ENCODE measurements around the gene DNLZ. TPM values are rescaled to one million over a fixed set of nuclear protein-coding genes. Genes with fewer than 3 reads are reported as not detected.

The DNLZ gene
- total RNA-seq, 4 donors from 2014 or later = 16.2 to 58.4 (median 23.1) TPM

GRCh38 chr9:136403915-136404800, 40.6 kb upstream of the DNLZ start:
- intact Hi-C loops (cut with DNase I) = loop anchor here (5.0 kb wide), 1 partner anchor 33 kb away; the partner anchor contains the start of gene INPP5E
- Histone ChIP-seq H3K9me3 (no peaks in the 10 kb centered on the region), H3K36me3 (peaks cover 8 to 21% of the 10 kb centered on the region in 2 donors), H3K27ac (no peak overlapping the region), H3K4me1 (peaks cover 10 to 11% of the 10 kb centered on the region in 2 donors), H3K27me3 (no peaks in the 10 kb centered on the region), H3K4me3 (replicated peaks in 1 of 3) (no peak overlapping the region)
- 89 to 93% methylated on average over 21 to 22 of the region's 32 CpGs for WGBS, 2 donors
- no peak for TF ChIP-seq POLR2A (IDR thresholded peaks at IDR 0.05)
- TF ChIP-seq CTCF (IDR thresholded peaks at IDR 0.05) = no peak
- no peak for DNase-seq

- H3K9me3 ChIP-seq = no peaks in the 10 kb centered on the region
- intact Hi-C loops (cut with DNase I) = loop anchor here (5.0 kb wide), 1 partner anchor 34 kb away; the partner anchor contains the start of gene INPP5E
- H3K27me3 ChIP-seq = no peaks in the 10 kb centered on the region
- TF ChIP-seq CTCF (IDR thresholded peaks at IDR 0.05) (no peak), POLR2A (IDR thresholded peaks at IDR 0.05) (no peak)
- H3K4me3 ChIP-seq (replicated peaks in 1 of 3) = no peak overlapping the region
- H3K36me3 ChIP-seq = peaks cover 8 to 21% of the 10 kb centered on the region in 2 donors
- peaks cover 14 to 17% of the 10 kb centered on the region in 2 donors for H3K4me1 ChIP-seq
- H3K27ac ChIP-seq = no peak overlapping the region
- DNase-seq = no peak
- 87 to 88% methylated on average over 4 to 5 of the region's 5 CpGs for WGBS, 2 donors
Observed at GRCh38 chr9:136403538-136403914, 40.0 kb upstream of the DNLZ start.

GRCh38 chr9:136402067-136402466, 38.5 kb upstream of the DNLZ start:
- no peak for TF ChIP-seq CTCF (IDR thresholded peaks at IDR 0.05)
- no peak for TF ChIP-seq POLR2A (IDR thresholded peaks at IDR 0.05)
- no peak for DNase-seq
- intact Hi-C loops (cut with DNase I) = loop anchor here (5.0 kb wide), 1 partner anchor 35 kb away; the partner anchor contains the start of gene INPP5E
- Histone ChIP-seq H3K9me3 (no peaks in the 10 kb centered on the region), H3K4me3 (replicated peaks in 1 of 3) (no peak overlapping the region), H3K36me3 (peaks cover 8 to 21% of the 10 kb centered on the region in 2 donors), H3K27me3 (no peaks in the 10 kb centered on the region), H3K4me1 (peaks cover 16 to 17% of the 10 kb centered on the region in 2 donors), H3K27ac (no peak overlapping the region)
- 72 to 75% methylated on average over 13 of the region's 13 CpGs for WGBS, 2 donors

GRCh38 chr9:136401173-136401922, 37.8 kb upstream of the DNLZ start:
- no peaks in the 10 kb centered on the region for H3K27me3 ChIP-seq
- no peak for DNase-seq
- H3K27ac ChIP-seq = no peak overlapping the region
- H3K4me3 ChIP-seq (replicated peaks in 1 of 3) = no peak overlapping the region
- intact Hi-C loops (cut with DNase I) = loop anchor here (5.0 kb wide), 1 partner anchor 36 kb away; the partner anchor contains the start of gene INPP5E
- WGBS, 2 donors = 88 to 98% methylated on average over 14 to 18 of the region's 18 CpGs
- H3K36me3 ChIP-seq = peaks cover 8 to 24% of the 10 kb centered on the region in 2 donors
- H3K9me3 ChIP-seq = no peaks in the 10 kb centered on the region
- H3K4me1 ChIP-seq = peaks cover 16 to 17% of the 10 kb centered on the region in 2 donors
- TF ChIP-seq CTCF (IDR thresholded peaks at IDR 0.05) (no peak), POLR2A (IDR thresholded peaks at IDR 0.05) (no peak)

Measured in thyroid gland (tissue), 4 donors.